Measurements from ENCODE around the gene PIGZ. TPM values are rescaled to one million over a fixed set of nuclear protein-coding genes. Genes with fewer than 3 reads are reported as not detected.
A peak's percentile ranks its signal among the peaks of the same experiment; 100 is the strongest.

Gene PIGZ
- 1 to 10 TPM; 3.2 to 8.0 (median 4.2) TPM for total RNA-seq
- 1 to 10 TPM; 2.9 to 3.5 (median 3.4) TPM for polyA plus RNA-seq
- long read RNA-seq, donor 1, partial matches to known transcripts = 0 of 3 reads
- long read RNA-seq, donor 1, other reads (novel, unspliced or antisense) = 2 of 3 reads
- long read RNA-seq, donor 2, partial matches to known transcripts = 0 of 8 reads
- long read RNA-seq, donor 2, other reads (novel, unspliced or antisense) = 1 of 8 reads

- no peaks in the 10 kb centered on the region for H3K27me3 ChIP-seq (ENCODE audit: insufficient read depth in 3 of 3, low read length in 2 of 3)
- 2 to 6% (median 3%) methylated on average over 34 to 98 of the region's 98 CpGs for WGBS, 3 donors
- TF ChIP-seq CTCF (IDR thresholded peaks at IDR 0.05) = no peak
- H3K27ac ChIP-seq = peak within 1 kb of the TSS; percentile 81
- DNase-seq (peak; percentile 44 to 71), ATAC-seq (peak; percentile 73 to 80 (median 75))
- peaks cover 0 to 8% of the 10 kb centered on the region in 2 donors for H3K36me3 ChIP-seq (ENCODE audit: insufficient read depth in 1 of 2, low read depth in 1 of 2)
- H3K4me1 ChIP-seq = peaks cover 6% of the 10 kb centered on the region
- peak within 1 kb of the TSS; percentile 94 for H3K4me3 ChIP-seq
- no peaks in the 10 kb centered on the region for H3K9me3 ChIP-seq
- intact Hi-C loops (cut with DNase I) = loop anchor here (2.0 to 5.0 kb wide), 2 partner anchors 130 to 131 kb away; no protein-coding TSS in a partner anchor
These were observed at the start of gene PIGZ for GRCh38 chr3:196968233-196969133. PIGZ (minus strand) TSS chr3:196968833; CDS start chr3:196952031, 16,802 bp downstream.

GRCh38 chr3:197017003-197017402 lies 48.4 kb upstream of the PIGZ start:
- H3K27ac ChIP-seq = no peak overlapping the region
- intact Hi-C loops (cut with DNase I) = no loop called here
- no peak overlapping the region for H3K4me3 ChIP-seq
- ATAC-seq (no peak), DNase-seq (no peak)
- peaks cover 0 to 8% (median 0%) of the 10 kb centered on the region in 3 donors for H3K27me3 ChIP-seq (ENCODE audit: insufficient read depth in 3 of 3, low read length in 2 of 3)
- no peaks in the 10 kb centered on the region for H3K36me3 ChIP-seq (ENCODE audit: insufficient read depth in 1 of 2, low read depth in 1 of 2)
- H3K9me3 ChIP-seq = no peaks in the 10 kb centered on the region
- 91 to 98% (median 91%) methylated on average over 18 of the region's 18 CpGs for WGBS, 3 donors
- no peaks in the 10 kb centered on the region for H3K4me1 ChIP-seq
- TF ChIP-seq CTCF (IDR thresholded peaks at IDR 0.05) = no peak

- no peak for ATAC-seq
- TF ChIP-seq CTCF (IDR thresholded peaks at IDR 0.05) = no peak
- Histone ChIP-seq H3K27me3 (ENCODE audit: insufficient read depth in 3 of 3, low read length in 2 of 3) (no peaks in the 10 kb centered on the region), H3K9me3 (no peaks in the 10 kb centered on the region), H3K4me1 (no peaks in the 10 kb centered on the region), H3K4me3 (no peak overlapping the region), H3K27ac (no peak overlapping the region), H3K36me3 (ENCODE audit: insufficient read depth in 1 of 2, low read depth in 1 of 2) (no peaks in the 10 kb centered on the region)
- intact Hi-C loops (cut with DNase I) = no loop called here
- no peak for DNase-seq
- 87 to 90% (median 87%) methylated on average over 27 to 28 of the region's 28 CpGs for WGBS, 3 donors
These were observed 47.4 kb upstream of the PIGZ start for GRCh38 chr3:197015790-197016736.

GRCh38 chr3:197014942-197015575 lies 46.4 kb upstream of the PIGZ start:
- intact Hi-C loops (cut with DNase I) = no loop called here
- H3K9me3 ChIP-seq = no peaks in the 10 kb centered on the region

More at GRCh38 chr3:197014942-197015575, 46.4 kb upstream of the PIGZ start:
- H3K27me3 ChIP-seq (ENCODE audit: insufficient read depth in 3 of 3, low read length in 2 of 3) = no peaks in the 10 kb centered on the region
- DNase-seq (no peak), ATAC-seq (no peak)
- H3K36me3 ChIP-seq (ENCODE audit: insufficient read depth in 1 of 2, low read depth in 1 of 2) = no peaks in the 10 kb centered on the region
- no peaks in the 10 kb centered on the region for H3K4me1 ChIP-seq
- no peak overlapping the region for H3K4me3 ChIP-seq
- 92 to 93% (median 92%) methylated on average over 18 to 22 of the region's 22 CpGs for WGBS, 3 donors
- no peak overlapping the region for H3K27ac ChIP-seq
- no peak for TF ChIP-seq CTCF (IDR thresholded peaks at IDR 0.05)
